OCI-LY1 (cell line): ENCODE data around the gene ERBB4.

Experiments used
- H2AFZ ChIP-seq: fragments of 200-600 bp; sonication (generic), shearing (Covaris generic); 2 replicates; pipeline ENCODE4 v1.6.0; 2014; ENCODE audit warnings: antibody characterized with exemption, mild to moderate bottlenecking, low read length
- H3F3A ChIP-seq: fragments of 200-600 bp; sonication (generic), shearing (Covaris generic); 2 replicates; pipeline ENCODE4 v1.6.0; 2014; ENCODE audit warnings: mild to moderate bottlenecking, antibody characterized with exemption, low read length, moderate library complexity; ENCODE audit not compliant: insufficient read depth
- H3K27ac ChIP-seq: fragments of 200-600 bp; sonication (generic); 2 replicates; pipeline ENCODE4 v1.5.1; 2014; ENCODE audit warnings: low read length, mixed run types, mild to moderate bottlenecking, low read depth; ENCODE audit not compliant: poor library complexity, severe bottlenecking
- H3K27me3 ChIP-seq: fragments of 200-600 bp; sonication (generic); 2 replicates; pipeline ENCODE4 v1.6.0; 2014; ENCODE audit warnings: antibody characterized with exemption, mild to moderate bottlenecking, low read length, moderate library complexity; ENCODE audit not compliant: insufficient read depth
- H3K36me3 ChIP-seq: fragments of 200-600 bp; sonication (generic); 2 replicates; pipeline ENCODE4 v1.6.1; 2014; ENCODE audit warnings: mild to moderate bottlenecking, antibody characterized with exemption, low read length, moderate library complexity, mixed read lengths; ENCODE audit not compliant: insufficient read depth
- H3K4me1 ChIP-seq: fragments of 200-600 bp; sonication (generic); 2 replicates; pipeline ENCODE4 v1.5.1; 2014; ENCODE audit warnings: mild to moderate bottlenecking, low read length, moderate library complexity; ENCODE audit not compliant: insufficient read depth, severe bottlenecking
- H3K4me2 ChIP-seq: fragments of 200-600 bp; sonication (generic), shearing (Covaris generic); 2 replicates; pipeline ENCODE4 v1.6.1; 2014; ENCODE audit warnings: low read length
- H3K4me3 ChIP-seq: fragments of 200-600 bp; sonication (generic); 2 replicates; pipeline ENCODE4 v1.5.1; 2014; ENCODE audit warnings: low read length, low read depth, mild to moderate bottlenecking, mixed read lengths; ENCODE audit not compliant: poor library complexity, severe bottlenecking
- H3K79me2 ChIP-seq: fragments of 200-600 bp; shearing (Covaris generic); 2 replicates; pipeline ENCODE4 v1.6.1; 2016; ENCODE audit warnings: mixed run types, low read length, mixed read lengths; ENCODE audit not compliant: insufficient read depth
- H3K9ac ChIP-seq: fragments of 200-600 bp; sonication (generic), shearing (Covaris generic); 2 replicates; pipeline ENCODE4 v1.6.1; 2014; ENCODE audit warnings: mild to moderate bottlenecking, low read length, mixed read lengths
- H3K9me2 ChIP-seq: fragments of 200-600 bp; sonication (generic), shearing (Covaris generic); 2 replicates; pipeline ENCODE4 v1.6.1; 2014; ENCODE audit warnings: low read depth, mild to moderate bottlenecking, low read length, mixed read lengths
- H3K9me3 ChIP-seq: fragments of 200-600 bp; shearing (Covaris generic); 2 replicates; pipeline ENCODE4 v1.6.1; 2014; ENCODE audit warnings: low read length, mixed read lengths
- H4K20me1 ChIP-seq: fragments of 200-600 bp; sonication (generic), shearing (Covaris generic); 2 replicates; pipeline ENCODE4 v1.6.0; 2016; ENCODE audit warnings: mild to moderate bottlenecking, low read length; ENCODE audit not compliant: insufficient read depth
- CTCF ChIP-seq: fragments of 200-600 bp; sonication (generic), shearing (Covaris generic); IDR thresholded peaks from 2 replicates; pipeline ENCODE4 v1.5.1; 2017; ENCODE audit warnings: mild to moderate bottlenecking, antibody characterized with exemption, low read length, moderate library complexity, mixed read lengths
- EZH2 ChIP-seq: fragments of 200-600 bp; sonication (generic), shearing (Covaris generic); IDR thresholded peaks from 2 replicates; pipeline ENCODE4 v1.8.0; 2017; ENCODE audit warnings: borderline replicate concordance, mixed run types, mild to moderate bottlenecking, antibody characterized with exemption, low read length, moderate library complexity, mixed read lengths

Gene ERBB4

DNA sequence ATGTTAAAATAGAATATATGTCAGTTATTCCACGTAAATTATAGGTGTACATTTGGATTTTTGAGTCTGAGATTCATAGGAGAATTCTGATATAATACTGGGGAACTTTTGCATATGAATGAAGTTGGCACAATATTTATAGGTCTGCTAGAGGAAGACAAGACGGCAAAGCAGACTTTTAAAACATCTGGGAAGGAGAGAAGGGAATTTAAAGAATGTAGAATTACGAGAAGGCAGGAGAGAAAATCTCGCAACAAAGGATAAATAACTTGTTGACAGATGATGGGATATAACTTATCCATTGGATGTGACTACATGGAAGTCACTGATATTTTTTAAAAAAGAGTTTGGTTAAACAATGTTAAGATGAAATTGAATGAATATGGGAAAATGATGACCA is 615.6 kb downstream of the ERBB4 start:
- Histone ChIP-seq H3K4me2 (no peak overlapping the region), H3K4me3 (no peak overlapping the region), H3K27me3 (no peaks in the 10 kb centered on the region), H3K79me2 (peaks cover 55% of the 10 kb centered on the region), H3K9me3 (no peaks in the 10 kb centered on the region), H3K4me1 (peaks cover 88% of the 10 kb centered on the region), H2AFZ (no peak overlapping the region), H3F3A (no peaks in the 10 kb centered on the region), H3K9ac (no peak overlapping the region), H3K9me2 (no peaks in the 10 kb centered on the region), H3K27ac (no peak overlapping the region), H3K36me3 (no peaks in the 10 kb centered on the region), H4K20me1 (no peaks in the 10 kb centered on the region)
- no peak for TF ChIP-seq EZH2
- no peak for TF ChIP-seq CTCF

DNA sequence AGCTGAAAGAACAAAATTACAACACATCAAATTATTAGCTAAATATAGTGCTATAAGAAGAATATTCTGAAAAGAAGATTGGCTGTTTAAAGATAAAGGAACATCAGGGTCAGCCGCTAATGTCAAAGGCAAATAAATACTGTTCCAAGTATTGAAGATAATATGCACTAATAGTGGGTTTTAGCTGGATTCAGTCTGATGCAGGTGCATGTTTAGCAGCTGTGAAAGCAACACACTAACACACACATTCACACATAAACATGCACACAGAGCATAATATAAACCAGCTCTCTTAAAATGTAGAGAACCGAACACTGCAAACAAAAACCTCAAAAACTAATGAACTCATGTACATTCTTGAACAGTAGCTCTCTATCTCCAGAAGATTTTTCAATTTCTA is 634.6 kb downstream of the ERBB4 start:
- peaks cover 9% of the 10 kb centered on the region for H3K79me2 ChIP-seq
- H3K9ac ChIP-seq: no peak overlapping the region
- TF ChIP-seq CTCF: no peak
- TF ChIP-seq EZH2: no peak
- H3K9me2 ChIP-seq: no peaks in the 10 kb centered on the region
- no peaks in the 10 kb centered on the region for H3K36me3 ChIP-seq
- H3K4me2 ChIP-seq: no peak overlapping the region; the same call in 1 of the 2 replicates
- H3K27ac ChIP-seq: no peak overlapping the region
- H2AFZ ChIP-seq: no peak overlapping the region
- H3K9me3 ChIP-seq: no peaks in the 10 kb centered on the region
- no peaks in the 10 kb centered on the region; the same call in 1 of the 2 replicates for H3F3A ChIP-seq
- no peaks in the 10 kb centered on the region for H3K27me3 ChIP-seq
- no peak overlapping the region for H3K4me3 ChIP-seq
- H4K20me1 ChIP-seq: no peaks in the 10 kb centered on the region
- H3K4me1 ChIP-seq: peaks cover 45% of the 10 kb centered on the region

- no peaks in the 10 kb centered on the region for H3F3A ChIP-seq
- H2AFZ ChIP-seq: no peak overlapping the region
- H3K27me3 ChIP-seq: no peaks in the 10 kb centered on the region
- H3K9ac ChIP-seq: no peak overlapping the region
- TF ChIP-seq CTCF (no peak), EZH2 (no peak)
- no peaks in the 10 kb centered on the region for H3K36me3 ChIP-seq
- no peak overlapping the region for H3K4me3 ChIP-seq
- H4K20me1 ChIP-seq: no peaks in the 10 kb centered on the region
- no peak overlapping the region for H3K4me2 ChIP-seq
- H3K27ac ChIP-seq: no peak overlapping the region
- H3K79me2 ChIP-seq: peaks cover 9% of the 10 kb centered on the region
- H3K9me2 ChIP-seq: no peaks in the 10 kb centered on the region
- peaks cover 46% of the 10 kb centered on the region for H3K4me1 ChIP-seq
- H3K9me3 ChIP-seq: no peaks in the 10 kb centered on the region
Observed at GRCh38 chr2:211901226-211901846, 637.3 kb downstream of the ERBB4 start.
